Kidney (tissue), 14 donors: Measurements from ENCODE around the gene TSPAN14. TPM values are rescaled to one million over a fixed set of nuclear protein-coding genes. Genes with fewer than 3 reads are reported as not detected.

Experiments
- DNase-seq, 5 donors: peaks; one replicate each; pipeline ENCODE4 v3.0.0-alpha.2; 2013 to 2020
- FAIRE-seq: peaks from 2 replicates; lab custom pipeline; 2012; peaks lifted over from hg19 to GRCh38; lab: Jason Lieb, UNC
- H3K27ac ChIP-seq, 2 donors: one replicate each; pipeline ENCODE4 v1.7.0; 2013; ENCODE audit warnings: low read depth in 2 of 2, low read length in 2 of 2, inconsistent platforms in 1 of 2
- H3K27me3 ChIP-seq: one replicate; pipeline ENCODE4 v1.7.1; 2013; ENCODE audit warnings: low read length, inconsistent platforms; ENCODE audit not compliant: control insufficient read depth, insufficient read depth
- H3K36me3 ChIP-seq, 3 donors: one replicate each; pipeline versions ENCODE4 v1.7.0 to v1.7.1; 2013; ENCODE audit warnings: low read length in 3 of 3, control low read depth in 1 of 3, inconsistent platforms in 1 of 3; ENCODE audit not compliant: insufficient read depth in 3 of 3, control insufficient read depth in 2 of 3
- H3K4me1 ChIP-seq, 3 donors: one replicate each; pipeline versions ENCODE4 v1.7.0 to v1.7.1; 2013; ENCODE audit warnings: low read length in 3 of 3, inconsistent platforms in 1 of 3, low read depth in 1 of 3; ENCODE audit not compliant: control insufficient read depth in 2 of 3, insufficient read depth in 2 of 3
- H3K4me3 ChIP-seq, 3 donors: one replicate each; pipeline versions ENCODE4 v1.7.0 to v1.8.1; 2013; ENCODE audit warnings: low read length in 3 of 3, control low read depth in 1 of 3, inconsistent platforms in 1 of 3
- H3K9ac ChIP-seq, 3 donors: one replicate each; pipeline versions ENCODE4 v1.7.0 to v1.7.1; 2013; ENCODE audit warnings: low read length in 3 of 3, control low read depth in 1 of 3, inconsistent platforms in 1 of 3
- H3K9me3 ChIP-seq, 3 donors: one replicate each; pipeline versions ENCODE4 v1.7.0 to v1.7.1; 2013; ENCODE audit warnings: low read length in 3 of 3, control low read depth in 1 of 3, inconsistent platforms in 1 of 3; ENCODE audit not compliant: control insufficient read depth in 2 of 3, insufficient read depth in 1 of 3
- intact Hi-C: fragments of 100-400 bp; cut with DNase I; formaldehyde crosslinking; loops from one replicate; pipeline ENCODE4 v1.11.1; 2022
- polyA plus RNA-seq: library from polyadenylated mRNA; stranded (reverse); fragments of 350-450 nt; fragmentation: Illumina TruSeq; extraction: RNeasy Lipid Tissue Mini Kit (QIAGEN cat#74804); gene quantifications from one replicate; pipeline ENCODE4 v1.2.3, GENCODE V29; 2014; ENCODE audit warnings: low read depth, low replicate concordance; ENCODE audit not compliant: insufficient read depth
- total RNA-seq: library from RNA; stranded (reverse); fragmentation: NEBNext Ultra II Directional; extraction: Animal tissue kit (Norgen Biotek cat#: 25700); gene quantifications from one replicate; pipeline ENCODE4 v1.2.1, GENCODE V29; 2021
- TF ChIP-seq, protein P1 (sequence below): IDR thresholded peaks from 3 replicates; pipeline ENCODE4 v1.5.1; 2012; ENCODE audit warnings: mild to moderate bottlenecking, moderate library complexity, borderline replicate concordance; ENCODE audit not compliant: insufficient read depth; ENCODE audit errors: extremely low read depth
- donor health status: control.
- donor health status: control.
- donor health status: control.
- donor health status: control.
- donor health status: control.
- donor health status: DM: yes; HTN: yes; CAD: no.
- donor health status: Normal renal cell carcinoma (clear cell type).

The TSPAN14 gene
- total and polyA plus RNA-seq, 2 donors from 2014 or later: 36.8 to 183 TPM

DNA sequence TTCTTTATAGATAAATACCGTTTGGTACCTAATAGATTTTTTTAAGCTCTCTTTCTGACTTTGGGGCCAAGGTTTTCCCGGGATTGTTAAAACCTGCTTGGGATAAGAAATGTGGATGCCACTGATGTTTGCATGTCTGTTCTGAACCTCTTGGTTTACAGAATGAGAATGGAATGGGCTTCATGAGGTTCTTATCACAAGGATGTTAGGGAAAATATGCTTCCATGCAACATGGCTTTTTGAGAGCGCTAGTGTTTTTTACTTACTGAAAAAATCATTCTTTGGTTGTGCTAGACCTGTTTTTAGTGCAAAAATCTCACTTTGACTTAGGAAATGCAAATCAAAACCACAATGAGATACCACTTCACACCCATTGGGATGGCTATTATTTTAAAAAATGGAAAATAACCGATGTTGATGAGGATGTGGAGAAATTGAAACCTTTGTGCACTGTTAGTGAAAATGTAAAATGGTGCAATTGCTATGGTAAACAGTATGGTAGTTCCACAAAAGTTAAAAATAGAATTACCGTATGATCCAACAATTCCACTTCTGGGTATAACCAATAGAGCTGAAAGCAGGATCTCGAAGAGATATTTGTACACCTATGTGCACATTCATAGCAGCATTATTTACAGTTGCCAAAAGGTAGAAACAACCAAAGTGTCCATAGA lies 38.9 kb downstream of the TSPAN14 start:
- Histone ChIP-seq H3K4me1 (peaks cover 2 to 66% (median 56%) of the 10 kb centered on the region in 3 donors), H3K36me3 (peaks cover 0 to 21% (median 11%) of the 10 kb centered on the region in 3 donors), H3K27ac (peak overlapping the region in 1 of 2 donors; percentile 20), H3K27me3 (no peaks in the 10 kb centered on the region), H3K9me3 (no peaks in the 10 kb centered on the region), H3K4me3 (no peak overlapping the region), H3K9ac (no peak overlapping the region)
- DNase-seq (peak in 1 of 5 donors; percentile 0), FAIRE-seq (no peak)
- TF ChIP-seq, protein P1, sequence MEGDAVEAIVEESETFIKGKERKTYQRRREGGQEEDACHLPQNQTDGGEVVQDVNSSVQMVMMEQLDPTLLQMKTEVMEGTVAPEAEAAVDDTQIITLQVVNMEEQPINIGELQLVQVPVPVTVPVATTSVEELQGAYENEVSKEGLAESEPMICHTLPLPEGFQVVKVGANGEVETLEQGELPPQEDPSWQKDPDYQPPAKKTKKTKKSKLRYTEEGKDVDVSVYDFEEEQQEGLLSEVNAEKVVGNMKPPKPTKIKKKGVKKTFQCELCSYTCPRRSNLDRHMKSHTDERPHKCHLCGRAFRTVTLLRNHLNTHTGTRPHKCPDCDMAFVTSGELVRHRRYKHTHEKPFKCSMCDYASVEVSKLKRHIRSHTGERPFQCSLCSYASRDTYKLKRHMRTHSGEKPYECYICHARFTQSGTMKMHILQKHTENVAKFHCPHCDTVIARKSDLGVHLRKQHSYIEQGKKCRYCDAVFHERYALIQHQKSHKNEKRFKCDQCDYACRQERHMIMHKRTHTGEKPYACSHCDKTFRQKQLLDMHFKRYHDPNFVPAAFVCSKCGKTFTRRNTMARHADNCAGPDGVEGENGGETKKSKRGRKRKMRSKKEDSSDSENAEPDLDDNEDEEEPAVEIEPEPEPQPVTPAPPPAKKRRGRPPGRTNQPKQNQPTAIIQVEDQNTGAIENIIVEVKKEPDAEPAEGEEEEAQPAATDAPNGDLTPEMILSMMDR: no peak
- intact Hi-C loops: no loop called here

DNA sequence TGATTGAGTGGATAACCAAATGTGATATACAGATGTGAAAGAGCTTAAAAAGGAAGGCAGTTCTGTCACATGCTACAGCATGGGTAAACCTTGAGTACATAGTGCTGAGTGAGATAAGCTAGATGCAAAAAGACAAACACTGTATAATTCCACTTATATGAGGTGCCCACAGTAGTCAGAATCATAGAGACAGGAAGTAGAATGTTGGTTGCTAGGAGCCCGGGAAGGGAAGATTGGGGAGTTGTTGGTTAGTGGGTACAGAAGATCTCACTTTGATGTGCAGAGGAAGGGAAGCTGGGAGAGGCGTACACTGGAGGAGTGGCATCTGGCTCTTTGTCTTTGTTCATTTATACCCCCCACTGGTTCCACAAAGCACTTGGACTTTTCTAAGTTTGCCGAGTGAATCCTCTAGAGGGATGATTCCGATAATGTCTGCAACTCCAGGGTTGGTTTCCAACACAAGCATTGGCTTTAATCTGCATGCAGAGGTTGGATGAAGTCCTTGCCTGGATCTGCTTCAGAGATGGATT lies 39.5 kb downstream of the TSPAN14 start:
- intact Hi-C loops: no loop called here
- TF ChIP-seq, protein P1: no peak
- Histone ChIP-seq H3K4me1 (peaks cover 2 to 70% (median 55%) of the 10 kb centered on the region in 3 donors), H3K9ac (no peak overlapping the region), H3K36me3 (peaks cover 0 to 21% (median 11%) of the 10 kb centered on the region in 3 donors), H3K27me3 (no peaks in the 10 kb centered on the region), H3K9me3 (no peaks in the 10 kb centered on the region), H3K27ac (peak overlapping the region; percentile 17 to 20), H3K4me3 (no peak overlapping the region)
- FAIRE-seq: no peak
- peak in 1 of 5 donors; percentile 7 for DNase-seq

DNA sequence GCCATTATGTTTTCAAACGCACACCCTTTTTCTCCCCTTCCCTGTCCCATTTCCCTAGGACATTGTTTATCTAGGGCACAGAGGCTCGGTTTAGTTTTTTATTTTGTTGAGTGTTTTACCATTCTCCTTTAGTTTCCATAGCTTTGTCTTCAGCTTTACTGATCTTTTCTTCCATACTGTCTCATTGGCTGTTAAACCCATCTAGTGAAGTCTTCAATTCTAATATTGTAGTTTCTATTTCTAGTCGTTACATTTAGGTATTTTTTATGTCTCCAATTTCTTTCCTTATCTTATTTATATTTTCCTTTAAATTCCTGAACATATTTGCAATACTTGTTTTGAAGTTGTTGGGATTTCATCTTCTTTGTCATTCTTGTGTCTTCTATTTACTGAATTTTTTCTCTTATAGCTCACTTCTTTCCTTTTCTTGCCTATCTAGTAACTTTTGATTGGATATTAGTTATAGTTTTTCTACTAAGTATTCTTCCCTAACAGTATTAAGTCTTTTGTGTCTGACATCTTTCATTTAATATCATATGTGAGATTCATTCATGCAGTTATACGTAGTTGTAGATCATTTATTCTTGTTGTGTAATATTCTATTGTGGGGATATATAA lies 42.6 kb downstream of the TSPAN14 start:
- H3K27ac ChIP-seq: peak overlapping the region in 1 of 2 donors; percentile 3
- H3K4me3 ChIP-seq: no peak overlapping the region
- intact Hi-C loops: no loop called here
- TF ChIP-seq, protein P1: no peak
- H3K9me3 ChIP-seq: no peaks in the 10 kb centered on the region
- FAIRE-seq: no peak
- H3K36me3 ChIP-seq: peaks cover 0 to 17% (median 3%) of the 10 kb centered on the region in 3 donors
- peaks cover 2 to 62% (median 58%) of the 10 kb centered on the region in 3 donors for H3K4me1 ChIP-seq
- H3K9ac ChIP-seq: no peak overlapping the region
- DNase-seq: no peak
- H3K27me3 ChIP-seq: no peaks in the 10 kb centered on the region
